Coronary artery (tissue), 2 donors: Measurements from ENCODE around the gene C16orf96.

ENCODE experiments used
- DNase-seq: peaks from one replicate; pipeline ENCODE4 v3.0.0-alpha.2; 2017; ENCODE audit warnings: low spot score
- H3K27ac ChIP-seq, 2 donors: fragments of 200-600 bp; sonication (generic); one replicate each; pipeline ENCODE4 v1.5.1; 2016 to 2019
- H3K4me3 ChIP-seq: fragments of 200-600 bp; sonication (generic); 2 replicates; pipeline ENCODE4 v1.5.1; 2016; ENCODE audit warnings: mild to moderate bottlenecking, moderate library complexity
- TF ChIP-seq, protein P1 (sequence below): fragments of 200-600 bp; sonication (generic); IDR thresholded peaks from one replicate; pipeline ENCODE4 v1.5.1; 2019; ENCODE audit warnings: antibody characterized with exemption

The C16orf96 gene

DNA sequence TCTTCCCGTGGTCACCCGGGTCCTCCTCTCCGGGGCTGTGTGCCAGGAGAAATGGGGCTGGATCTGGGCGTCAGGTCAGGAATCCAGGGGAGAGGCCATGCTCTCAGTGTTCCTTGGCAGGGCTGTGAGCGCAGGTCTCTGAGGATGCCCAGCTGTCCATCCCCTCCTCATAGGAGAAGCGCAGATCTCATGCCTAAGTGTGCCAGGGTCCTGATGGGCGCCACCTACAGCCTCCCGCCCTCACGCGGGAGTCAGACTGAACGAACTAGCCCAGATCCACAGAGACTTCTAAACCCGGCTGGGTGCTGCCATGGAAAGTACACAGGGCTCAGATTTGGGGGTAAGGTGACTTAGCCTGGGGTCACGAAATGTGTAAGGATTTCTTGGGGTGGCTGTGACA lies 92.8 kb downstream of the C16orf96 start:
- TF ChIP-seq, protein P1, sequence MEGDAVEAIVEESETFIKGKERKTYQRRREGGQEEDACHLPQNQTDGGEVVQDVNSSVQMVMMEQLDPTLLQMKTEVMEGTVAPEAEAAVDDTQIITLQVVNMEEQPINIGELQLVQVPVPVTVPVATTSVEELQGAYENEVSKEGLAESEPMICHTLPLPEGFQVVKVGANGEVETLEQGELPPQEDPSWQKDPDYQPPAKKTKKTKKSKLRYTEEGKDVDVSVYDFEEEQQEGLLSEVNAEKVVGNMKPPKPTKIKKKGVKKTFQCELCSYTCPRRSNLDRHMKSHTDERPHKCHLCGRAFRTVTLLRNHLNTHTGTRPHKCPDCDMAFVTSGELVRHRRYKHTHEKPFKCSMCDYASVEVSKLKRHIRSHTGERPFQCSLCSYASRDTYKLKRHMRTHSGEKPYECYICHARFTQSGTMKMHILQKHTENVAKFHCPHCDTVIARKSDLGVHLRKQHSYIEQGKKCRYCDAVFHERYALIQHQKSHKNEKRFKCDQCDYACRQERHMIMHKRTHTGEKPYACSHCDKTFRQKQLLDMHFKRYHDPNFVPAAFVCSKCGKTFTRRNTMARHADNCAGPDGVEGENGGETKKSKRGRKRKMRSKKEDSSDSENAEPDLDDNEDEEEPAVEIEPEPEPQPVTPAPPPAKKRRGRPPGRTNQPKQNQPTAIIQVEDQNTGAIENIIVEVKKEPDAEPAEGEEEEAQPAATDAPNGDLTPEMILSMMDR = no peak
- Histone ChIP-seq H3K27ac (no peak overlapping the region), H3K4me3 (no peak overlapping the region)
- no peak for DNase-seq

DNA sequence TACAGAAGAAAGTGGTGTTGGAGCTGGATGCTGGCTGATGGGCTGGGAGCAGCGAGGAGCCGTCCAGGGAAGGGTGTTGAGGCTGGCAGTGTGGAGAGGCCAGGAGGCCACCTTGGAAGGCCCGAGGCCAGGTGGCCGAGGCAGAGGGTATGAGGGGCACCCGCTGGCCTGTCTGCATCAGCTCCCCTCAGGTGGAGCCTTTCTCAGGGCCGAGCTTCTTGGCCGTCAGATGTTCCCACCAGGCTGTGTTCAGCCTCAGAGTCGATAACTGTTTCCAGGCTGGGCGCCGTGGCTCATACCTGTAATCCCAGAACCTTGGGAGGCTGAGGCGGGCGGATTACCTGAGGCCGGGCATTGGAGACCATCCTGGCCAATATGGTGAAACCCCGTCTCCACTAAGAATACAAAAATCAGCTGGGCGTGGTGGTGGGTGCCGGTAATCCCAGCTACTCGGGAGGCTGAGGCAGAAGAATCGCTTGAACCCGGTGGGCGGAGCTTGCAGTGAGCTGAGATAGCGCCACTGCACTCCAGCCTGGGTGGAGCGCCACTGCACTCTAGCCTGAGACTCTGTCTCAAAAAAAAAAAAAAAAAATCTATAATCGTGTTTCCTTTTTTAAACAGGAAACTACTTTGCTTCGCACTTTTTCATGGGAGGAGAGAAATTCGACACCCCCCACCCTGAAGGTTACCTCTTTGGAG lies 93.8 kb downstream of the C16orf96 start:
- TF ChIP-seq, protein P1 = no peak
- H3K27ac ChIP-seq = no peak overlapping the region
- peak; percentile 68 for DNase-seq
- no peak overlapping the region for H3K4me3 ChIP-seq
